ENCODE data around the gene SLC24A3. TPM values are rescaled to one million over a fixed set of nuclear protein-coding genes. Genes with fewer than 3 reads are reported as not detected.

Gene SLC24A3
- polyA plus RNA-seq, 1 donor (not counting 4 experiments of a cell fraction or from before 2014, with no cell fraction given) = 0.17 TPM

- H3K27me3 ChIP-seq (ENCODE audit: control insufficient read depth, extremely low read depth, insufficient read depth, low read length) = no peaks in the 10 kb centered on the region
- DNase-seq (ENCODE audit: low read depth, low spot score) (no peak), FAIRE-seq (no peak)
- TF ChIP-seq EZH2 (IDR thresholded peaks at IDR 0.05; ENCODE audit: low read length) = no peak
- TF ChIP-seq, protein P1, sequence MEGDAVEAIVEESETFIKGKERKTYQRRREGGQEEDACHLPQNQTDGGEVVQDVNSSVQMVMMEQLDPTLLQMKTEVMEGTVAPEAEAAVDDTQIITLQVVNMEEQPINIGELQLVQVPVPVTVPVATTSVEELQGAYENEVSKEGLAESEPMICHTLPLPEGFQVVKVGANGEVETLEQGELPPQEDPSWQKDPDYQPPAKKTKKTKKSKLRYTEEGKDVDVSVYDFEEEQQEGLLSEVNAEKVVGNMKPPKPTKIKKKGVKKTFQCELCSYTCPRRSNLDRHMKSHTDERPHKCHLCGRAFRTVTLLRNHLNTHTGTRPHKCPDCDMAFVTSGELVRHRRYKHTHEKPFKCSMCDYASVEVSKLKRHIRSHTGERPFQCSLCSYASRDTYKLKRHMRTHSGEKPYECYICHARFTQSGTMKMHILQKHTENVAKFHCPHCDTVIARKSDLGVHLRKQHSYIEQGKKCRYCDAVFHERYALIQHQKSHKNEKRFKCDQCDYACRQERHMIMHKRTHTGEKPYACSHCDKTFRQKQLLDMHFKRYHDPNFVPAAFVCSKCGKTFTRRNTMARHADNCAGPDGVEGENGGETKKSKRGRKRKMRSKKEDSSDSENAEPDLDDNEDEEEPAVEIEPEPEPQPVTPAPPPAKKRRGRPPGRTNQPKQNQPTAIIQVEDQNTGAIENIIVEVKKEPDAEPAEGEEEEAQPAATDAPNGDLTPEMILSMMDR (optimal IDR thresholded peaks at IDR 0.05 in 1 of 3, IDR thresholded peaks at IDR 0.05 in 1 of 3, conservative IDR thresholded peaks at IDR 0.05 in 1 of 3; ENCODE audit: extremely low read depth in 1 of 3, insufficient read depth in 2 of 3, low read length in 3 of 3) = no peak
- dilution Hi-C loops (cut with MboI; ENCODE audit: extremely low pct_ligation_motif_present, low sequenced_read_pairs) = no loop called here
- H3K9me1 ChIP-seq (ENCODE audit: control insufficient read depth, extremely low read depth, insufficient read depth, low read length) = no peaks in the 10 kb centered on the region
- H3K27ac ChIP-seq (ENCODE audit: control insufficient read depth, insufficient read depth, low read length) = no peak overlapping the region
- H3K9me3 ChIP-seq (ENCODE audit: control insufficient read depth, low read depth, low read length) = no peaks in the 10 kb centered on the region
- no peaks in the 10 kb centered on the region for H3K36me3 ChIP-seq (ENCODE audit: control insufficient read depth in 2 of 2, extremely low read depth in 1 of 2, insufficient read depth in 2 of 2, low read length in 2 of 2)
- no peaks in the 10 kb centered on the region for H3K4me1 ChIP-seq (ENCODE audit: control insufficient read depth, extremely low read depth, insufficient read depth, low read length)
- H3K79me2 ChIP-seq (ENCODE audit: control insufficient read depth, insufficient read depth, low read length) = no peaks in the 10 kb centered on the region
- no peak overlapping the region for H3K4me3 ChIP-seq (ENCODE audit: control insufficient read depth in 2 of 3, extremely low read depth in 1 of 3, insufficient read depth in 2 of 3, low read depth in 1 of 3, low read length in 3 of 3)
- H4K20me1 ChIP-seq (ENCODE audit: control insufficient read depth, extremely low read depth, insufficient read depth, low read length) = no peaks in the 10 kb centered on the region
- H3K4me2 ChIP-seq (ENCODE audit: control insufficient read depth, extremely low read depth, insufficient read depth, low read depth, low read length) = no peak overlapping the region
- no peak overlapping the region for H3K9ac ChIP-seq (ENCODE audit: control insufficient read depth, extremely low read depth, insufficient read depth, low read length)
- no peak overlapping the region for H2AFZ ChIP-seq (ENCODE audit: control insufficient read depth, low read length)
Measured at GRCh38 chr20:19275630-19276071, 63.2 kb downstream of the SLC24A3 start.

- H3K4me3 ChIP-seq (ENCODE audit: control insufficient read depth in 2 of 3, extremely low read depth in 1 of 3, insufficient read depth in 2 of 3, low read depth in 1 of 3, low read length in 3 of 3) = no peak overlapping the region
- H3K4me1 ChIP-seq (ENCODE audit: control insufficient read depth, extremely low read depth, insufficient read depth, low read length) = no peaks in the 10 kb centered on the region
- H3K27me3 ChIP-seq (ENCODE audit: control insufficient read depth, extremely low read depth, insufficient read depth, low read length) = no peaks in the 10 kb centered on the region
- no peak overlapping the region for H3K4me2 ChIP-seq (ENCODE audit: control insufficient read depth, extremely low read depth, insufficient read depth, low read depth, low read length)
- no peaks in the 10 kb centered on the region for H3K79me2 ChIP-seq (ENCODE audit: control insufficient read depth, insufficient read depth, low read length)
- FAIRE-seq (no peak), DNase-seq (ENCODE audit: low read depth, low spot score) (no peak)
- H2AFZ ChIP-seq (ENCODE audit: control insufficient read depth, low read length) = no peak overlapping the region
- H4K20me1 ChIP-seq (ENCODE audit: control insufficient read depth, extremely low read depth, insufficient read depth, low read length) = no peaks in the 10 kb centered on the region
- H3K9me3 ChIP-seq (ENCODE audit: control insufficient read depth, low read depth, low read length) = no peaks in the 10 kb centered on the region
- H3K27ac ChIP-seq (ENCODE audit: control insufficient read depth, insufficient read depth, low read length) = no peak overlapping the region
- no peaks in the 10 kb centered on the region for H3K36me3 ChIP-seq (ENCODE audit: control insufficient read depth in 2 of 2, extremely low read depth in 1 of 2, insufficient read depth in 2 of 2, low read length in 2 of 2)
- dilution Hi-C loops (cut with MboI; ENCODE audit: extremely low pct_ligation_motif_present, low sequenced_read_pairs) = no loop called here
- H3K9me1 ChIP-seq (ENCODE audit: control insufficient read depth, extremely low read depth, insufficient read depth, low read length) = no peaks in the 10 kb centered on the region
- no peak for TF ChIP-seq EZH2 (IDR thresholded peaks at IDR 0.05; ENCODE audit: low read length)
- TF ChIP-seq, protein P1 (optimal IDR thresholded peaks at IDR 0.05 in 1 of 3, IDR thresholded peaks at IDR 0.05 in 1 of 3, conservative IDR thresholded peaks at IDR 0.05 in 1 of 3; ENCODE audit: extremely low read depth in 1 of 3, insufficient read depth in 2 of 3, low read length in 3 of 3) = no peak
- H3K9ac ChIP-seq (ENCODE audit: control insufficient read depth, extremely low read depth, insufficient read depth, low read length) = no peak overlapping the region
Measured at GRCh38 chr20:19277381-19277780, 64.9 kb downstream of the SLC24A3 start.
